Natural killer cell (primary cell): Measurements from ENCODE around the gene TAS2R38. TPM values are rescaled to one million over a fixed set of nuclear protein-coding genes. Genes with fewer than 3 reads are reported as not detected.
A peak's percentile ranks its signal among the peaks of the same experiment; 100 is the strongest.

ENCODE experiments used
- ATAC-seq, 3 donors: fragments of 150-1000 bp in 2 of 3; fragments of 200-7000 bp in 1 of 3; cut with Tn5 transposase; 1 replicate in 1 of 3; 2 replicates in 2 of 3; pipeline ENCODE4 v1.10.0; 2021; ENCODE audit warnings: mild to moderate bottlenecking in 2 of 3, moderate library complexity in 2 of 3
- DNase-seq, 2 donors: peaks; one replicate each; pipeline versions ENCODE4 v3.0.0 to v3.0.0-alpha.2; 2013 to 2021; ENCODE audit warnings: mixed read lengths in 1 of 2
- H3K27ac ChIP-seq: one replicate; pipeline ENCODE4 v1.5.1; 2013; ENCODE audit warnings: mild to moderate bottlenecking, low read length
- H3K27me3 ChIP-seq: one replicate; pipeline ENCODE4 v1.6.1; 2013; ENCODE audit warnings: low read length; ENCODE audit not compliant: control insufficient read depth, insufficient read depth
- H3K36me3 ChIP-seq: one replicate; pipeline ENCODE4 v1.6.1; 2013; ENCODE audit warnings: low read length; ENCODE audit not compliant: control insufficient read depth, insufficient read depth
- H3K4me1 ChIP-seq: one replicate; pipeline ENCODE4 v1.6.1; 2013; ENCODE audit warnings: low read length; ENCODE audit not compliant: control insufficient read depth, insufficient read depth
- H3K4me3 ChIP-seq: one replicate; pipeline ENCODE4 v1.5.1; 2013; ENCODE audit warnings: low read length
- H3K9me3 ChIP-seq: one replicate; pipeline ENCODE4 v1.6.1; 2013; ENCODE audit warnings: low read length; ENCODE audit not compliant: control insufficient read depth, insufficient read depth
- H3K27ac Mint-ChIP-seq, 2 donors: one replicate each; pipeline ENCODE4 v1.8.0; 2022; ENCODE audit warnings: mild to moderate bottlenecking in 2 of 2, mixed read lengths in 2 of 2, moderate library complexity in 1 of 2
- H3K27me3 Mint-ChIP-seq, 2 donors: one replicate each; pipeline ENCODE4 v1.8.0; 2022; ENCODE audit warnings: low read depth in 2 of 2, mixed read lengths in 2 of 2
- H3K36me3 Mint-ChIP-seq: one replicate; pipeline ENCODE4 v1.8.0; 2022; ENCODE audit warnings: mixed read lengths
- H3K4me1 Mint-ChIP-seq, 2 donors: one replicate each; pipeline ENCODE4 v1.8.0; 2022; ENCODE audit warnings: mixed read lengths in 2 of 2
- H3K4me3 Mint-ChIP-seq: one replicate; pipeline ENCODE4 v1.8.0; 2022; ENCODE audit warnings: mild to moderate bottlenecking, moderate library complexity, mixed read lengths
- H3K9me3 Mint-ChIP-seq, 2 donors: one replicate each; pipeline ENCODE4 v1.8.0; 2022; ENCODE audit warnings: mixed read lengths in 2 of 2
- CTCF ChIP-seq: fragments of 200-600 bp; IDR thresholded peaks from one replicate; pipeline ENCODE4 v1.8.0; 2022; ENCODE audit warnings: antibody characterized with exemption
- WGBS: methylation state at CpG from one replicate; pipeline ENCODE4 v1.1.7; 2013; ENCODE audit warnings: missing lambda C conversion rate; ENCODE audit not compliant: insufficient coverage; 5-methylcytosine and 5-hydroxymethylcytosine counted together
- intact Hi-C: fragments of 100-400 bp; cut with micrococcal nuclease; formaldehyde crosslinking; loops from one replicate; pipeline ENCODE4 v1.14.2; 2022
- total RNA-seq, 4 donors: library from RNA; stranded (reverse); fragments of 120-200 nt in 1 of 4; gene quantifications; one replicate each; pipeline versions ENCODE4 v1.2.3 to v1.2.4, GENCODE V29; 2013 to 2022

Gene TAS2R38
- total RNA-seq, 3 donors from 2014 or later (not counting 1 experiment from before 2014, with no cell fraction given), result not detected

- ATAC-seq, result peak in 2 of 3 donors; percentile 29 to 39
- Mint-ChIP-seq H3K27me3 (peaks cover 4 to 30% of the 10 kb centered on the region in 2 donors), H3K36me3 (peaks cover 21% of the 10 kb centered on the region), H3K9me3 (peaks cover 6 to 11% of the 10 kb centered on the region in 2 donors), H3K4me3 (no peak overlapping the region), H3K27ac (no peak overlapping the region), H3K4me1 (no peaks in the 10 kb centered on the region)
- H3K27me3 ChIP-seq, result no peaks in the 10 kb centered on the region
- TF ChIP-seq CTCF, result no peak
- WGBS, result 6% methylated on average over 2 of the region's 3 CpGs
- no peak overlapping the region for H3K4me3 ChIP-seq
- H3K27ac ChIP-seq, result no peak overlapping the region
- H3K9me3 ChIP-seq, result peaks cover 2% of the 10 kb centered on the region
- H3K36me3 ChIP-seq, result no peaks in the 10 kb centered on the region
- no peaks in the 10 kb centered on the region for H3K4me1 ChIP-seq
- DNase-seq, result peak in 1 of 2 donors; percentile 6
- intact Hi-C loops, result no loop called here
Measured at GRCh38 chr7:141945356-141945755, 28.2 kb downstream of the TAS2R38 start.

GRCh38 chr7:141944811-141945210, 28.8 kb downstream of the TAS2R38 start:
- Histone ChIP-seq H3K4me3 (no peak overlapping the region), H3K4me1 (no peaks in the 10 kb centered on the region), H3K36me3 (no peaks in the 10 kb centered on the region), H3K9me3 (peaks cover 2% of the 10 kb centered on the region), H3K27ac (no peak overlapping the region), H3K27me3 (no peaks in the 10 kb centered on the region)
- ATAC-seq (no peak), DNase-seq (no peak)
- Mint-ChIP-seq H3K27me3 (peaks cover 4 to 34% of the 10 kb centered on the region in 2 donors), H3K4me3 (no peak overlapping the region), H3K27ac (no peak overlapping the region), H3K36me3 (peaks cover 27% of the 10 kb centered on the region), H3K4me1 (no peaks in the 10 kb centered on the region), H3K9me3 (peaks cover 6 to 14% of the 10 kb centered on the region in 2 donors)
- intact Hi-C loops, result no loop called here
- no CpG with 5 or more reads among the region's 3 CpGs for WGBS
- TF ChIP-seq CTCF, result no peak

GRCh38 chr7:141943846-141944245, 29.7 kb downstream of the TAS2R38 start:
- no peak overlapping the region for H3K27ac Mint-ChIP-seq
- H3K36me3 Mint-ChIP-seq, result peaks cover 27% of the 10 kb centered on the region
- H3K9me3 Mint-ChIP-seq, result peaks cover 10 to 18% of the 10 kb centered on the region in 2 donors
- DNase-seq (no peak), ATAC-seq (no peak)
- 70% methylated on average over 1 of the region's 1 CpG for WGBS
- Histone ChIP-seq H3K9me3 (peaks cover 2% of the 10 kb centered on the region), H3K4me1 (no peaks in the 10 kb centered on the region), H3K27ac (no peak overlapping the region), H3K4me3 (no peak overlapping the region), H3K27me3 (no peaks in the 10 kb centered on the region), H3K36me3 (no peaks in the 10 kb centered on the region)
- no peak for TF ChIP-seq CTCF
- no peaks in the 10 kb centered on the region for H3K4me1 Mint-ChIP-seq
- H3K4me3 Mint-ChIP-seq, result no peak overlapping the region
- H3K27me3 Mint-ChIP-seq, result peaks cover 7 to 39% of the 10 kb centered on the region in 2 donors
- intact Hi-C loops, result no loop called here

- H3K27ac Mint-ChIP-seq, result no peak overlapping the region
- H3K36me3 Mint-ChIP-seq, result peaks cover 27% of the 10 kb centered on the region
- Histone ChIP-seq H3K4me1 (no peaks in the 10 kb centered on the region), H3K27ac (no peak overlapping the region), H3K4me3 (no peak overlapping the region), H3K27me3 (no peaks in the 10 kb centered on the region), H3K9me3 (peaks cover 7% of the 10 kb centered on the region), H3K36me3 (no peaks in the 10 kb centered on the region)
- no peaks in the 10 kb centered on the region for H3K4me1 Mint-ChIP-seq
- no peak for TF ChIP-seq CTCF
- 78% methylated on average over 2 of the region's 3 CpGs for WGBS
- intact Hi-C loops, result no loop called here
- H3K4me3 Mint-ChIP-seq, result no peak overlapping the region
- ATAC-seq (no peak), DNase-seq (no peak)
- H3K9me3 Mint-ChIP-seq, result peaks cover 12 to 18% of the 10 kb centered on the region in 2 donors
- H3K27me3 Mint-ChIP-seq, result peaks cover 7 to 40% of the 10 kb centered on the region in 2 donors
Measured at GRCh38 chr7:141941075-141941474, 32.5 kb downstream of the TAS2R38 start.
